Osteocyte (in vitro differentiated cells): ENCODE measurements around the gene MUC22. TPM values are rescaled to one million over a fixed set of nuclear protein-coding genes. Genes with fewer than 3 reads are reported as not detected.
A peak's percentile ranks its signal among the peaks of the same experiment; 100 is the strongest.

Experiments used
- DNase-seq: peaks from one replicate; pipeline ENCODE4 v3.0.0; 2021; ENCODE audit warnings: mixed read lengths; ENCODE audit not compliant: unreplicated experiment; ENCODE audit errors: extremely low spot score
- H3K27ac Mint-ChIP-seq: one replicate; pipeline ENCODE4 v1.8.0; 2021; ENCODE audit warnings: mild to moderate bottlenecking, mixed read lengths; ENCODE audit not compliant: unreplicated experiment
- H3K27me3 Mint-ChIP-seq: one replicate; pipeline ENCODE4 v1.8.0; 2021; ENCODE audit warnings: mixed read lengths; ENCODE audit not compliant: unreplicated experiment
- H3K36me3 Mint-ChIP-seq: one replicate; pipeline ENCODE4 v1.8.0; 2021; ENCODE audit warnings: mixed read lengths; ENCODE audit not compliant: unreplicated experiment
- H3K4me1 Mint-ChIP-seq: one replicate; pipeline ENCODE4 v1.8.0; 2021; ENCODE audit warnings: mixed read lengths; ENCODE audit not compliant: unreplicated experiment
- H3K4me3 Mint-ChIP-seq: one replicate; pipeline ENCODE4 v1.8.0; 2021; ENCODE audit warnings: mild to moderate bottlenecking, moderate library complexity, mixed read lengths; ENCODE audit not compliant: unreplicated experiment
- H3K9me3 Mint-ChIP-seq: one replicate; pipeline ENCODE4 v1.8.0; 2021; ENCODE audit warnings: mixed read lengths; ENCODE audit not compliant: unreplicated experiment
- total RNA-seq: library from RNA; stranded (reverse); gene quantifications from 2 replicates; pipeline ENCODE4 v1.2.1, GENCODE V29; 2021
- TF ChIP-seq, protein P1 (sequence below): fragments of 200-600 bp; sonication (generic); IDR thresholded peaks from 2 replicates; pipeline ENCODE4 v1.5.0; 2021; ENCODE audit warnings: antibody characterized with exemption, mild to moderate bottlenecking, moderate library complexity

Gene MUC22
- total RNA-seq, 1 donor from 2014 or later, result not detected

DNA sequence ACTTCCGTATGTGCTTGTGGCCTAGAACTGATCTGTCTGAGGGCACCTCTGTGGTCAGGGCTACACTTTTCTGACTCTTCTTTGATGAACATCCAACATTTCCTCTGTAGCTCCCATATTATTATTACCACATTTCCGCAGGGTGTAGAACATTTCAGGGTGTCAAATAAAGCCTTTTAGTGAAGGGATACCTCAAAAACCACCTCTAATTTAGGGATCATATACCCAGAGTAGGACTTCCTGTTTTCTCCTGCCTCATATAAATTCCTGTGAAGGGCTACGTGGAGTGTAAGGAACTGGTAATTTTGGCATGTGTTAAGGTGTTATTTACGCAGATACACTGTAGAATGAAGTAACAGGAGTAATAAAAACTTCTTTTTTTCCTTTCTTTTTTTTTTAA lies 5.5 kb upstream of the MUC22 start:
- Mint-ChIP-seq H3K27ac (no peak overlapping the region), H3K4me3 (no peak overlapping the region), H3K27me3 (peaks cover 17% of the 10 kb centered on the region), H3K9me3 (no peaks in the 10 kb centered on the region), H3K4me1 (peaks cover 11% of the 10 kb centered on the region), H3K36me3 (no peaks in the 10 kb centered on the region)
- TF ChIP-seq, protein P1, sequence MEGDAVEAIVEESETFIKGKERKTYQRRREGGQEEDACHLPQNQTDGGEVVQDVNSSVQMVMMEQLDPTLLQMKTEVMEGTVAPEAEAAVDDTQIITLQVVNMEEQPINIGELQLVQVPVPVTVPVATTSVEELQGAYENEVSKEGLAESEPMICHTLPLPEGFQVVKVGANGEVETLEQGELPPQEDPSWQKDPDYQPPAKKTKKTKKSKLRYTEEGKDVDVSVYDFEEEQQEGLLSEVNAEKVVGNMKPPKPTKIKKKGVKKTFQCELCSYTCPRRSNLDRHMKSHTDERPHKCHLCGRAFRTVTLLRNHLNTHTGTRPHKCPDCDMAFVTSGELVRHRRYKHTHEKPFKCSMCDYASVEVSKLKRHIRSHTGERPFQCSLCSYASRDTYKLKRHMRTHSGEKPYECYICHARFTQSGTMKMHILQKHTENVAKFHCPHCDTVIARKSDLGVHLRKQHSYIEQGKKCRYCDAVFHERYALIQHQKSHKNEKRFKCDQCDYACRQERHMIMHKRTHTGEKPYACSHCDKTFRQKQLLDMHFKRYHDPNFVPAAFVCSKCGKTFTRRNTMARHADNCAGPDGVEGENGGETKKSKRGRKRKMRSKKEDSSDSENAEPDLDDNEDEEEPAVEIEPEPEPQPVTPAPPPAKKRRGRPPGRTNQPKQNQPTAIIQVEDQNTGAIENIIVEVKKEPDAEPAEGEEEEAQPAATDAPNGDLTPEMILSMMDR, result no peak
- no peak for DNase-seq

DNA sequence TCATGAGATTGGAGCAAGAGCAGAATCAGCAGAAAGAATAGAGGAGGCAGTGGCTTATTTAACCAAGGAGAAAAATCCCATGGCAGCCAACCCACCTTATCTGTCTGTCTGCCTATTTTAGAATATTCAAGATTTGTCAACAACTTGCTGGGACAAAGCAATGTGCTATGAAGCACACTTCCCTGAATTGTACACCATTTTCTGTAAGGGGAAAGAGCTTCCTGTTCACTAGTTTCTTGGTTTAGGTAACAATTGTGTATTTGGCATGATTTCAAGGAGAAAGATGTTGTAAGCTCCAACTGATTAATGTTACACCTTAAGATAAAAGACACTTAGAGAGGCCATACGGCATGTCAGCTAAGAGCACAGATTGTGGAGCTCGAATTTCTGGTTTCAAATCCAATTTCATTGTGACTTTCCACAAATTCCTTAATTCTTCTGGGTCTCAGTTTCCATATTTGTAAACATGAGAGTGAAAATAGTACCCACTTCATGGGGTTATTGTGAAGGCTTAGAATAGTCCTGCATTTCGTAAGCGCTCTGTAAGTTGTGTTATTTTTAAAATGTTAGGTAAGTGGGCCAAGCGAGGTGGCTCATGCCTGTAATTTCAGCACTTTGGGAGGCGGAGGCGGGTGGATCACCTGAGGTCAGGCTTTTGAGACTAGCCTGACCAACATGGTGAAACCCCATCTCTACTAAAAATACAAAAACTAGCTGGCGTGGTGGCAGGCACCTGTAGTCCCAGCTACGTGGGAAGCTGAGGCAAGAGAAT lies 4.8 kb upstream of the MUC22 start:
- peaks cover 11% of the 10 kb centered on the region for H3K4me1 Mint-ChIP-seq
- TF ChIP-seq, protein P1, result no peak
- no peaks in the 10 kb centered on the region for H3K9me3 Mint-ChIP-seq
- no peak for DNase-seq
- H3K4me3 Mint-ChIP-seq, result no peak overlapping the region
- H3K27me3 Mint-ChIP-seq, result peaks cover 17% of the 10 kb centered on the region
- H3K27ac Mint-ChIP-seq, result no peak overlapping the region
- H3K36me3 Mint-ChIP-seq, result no peaks in the 10 kb centered on the region

DNA sequence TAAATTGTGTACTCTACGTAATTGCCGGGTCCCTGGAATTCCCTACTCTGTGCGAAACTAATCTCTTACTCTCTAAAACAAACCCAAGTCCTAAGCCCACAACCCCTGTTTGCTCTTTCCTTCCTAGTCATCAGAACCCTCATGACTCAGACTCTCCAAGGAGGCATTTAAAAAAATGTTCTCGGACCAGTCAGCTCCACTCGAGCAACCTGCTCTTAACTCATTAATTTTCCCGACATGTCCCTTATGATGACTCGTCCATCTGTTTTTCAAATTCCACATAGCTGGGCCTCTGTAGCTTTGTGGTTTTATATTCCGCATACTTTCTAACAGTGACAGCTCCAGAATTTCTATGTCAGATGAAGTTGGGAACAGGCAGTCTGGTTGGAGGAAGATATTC lies 2.6 kb upstream of the MUC22 start:
- Mint-ChIP-seq H3K9me3 (no peaks in the 10 kb centered on the region), H3K4me1 (peaks cover 14% of the 10 kb centered on the region), H3K4me3 (no peak overlapping the region), H3K27ac (peak overlapping the region; percentile 8), H3K36me3 (no peaks in the 10 kb centered on the region), H3K27me3 (peaks cover 14% of the 10 kb centered on the region)
- TF ChIP-seq, protein P1, result no peak
- DNase-seq, result no peak

DNA sequence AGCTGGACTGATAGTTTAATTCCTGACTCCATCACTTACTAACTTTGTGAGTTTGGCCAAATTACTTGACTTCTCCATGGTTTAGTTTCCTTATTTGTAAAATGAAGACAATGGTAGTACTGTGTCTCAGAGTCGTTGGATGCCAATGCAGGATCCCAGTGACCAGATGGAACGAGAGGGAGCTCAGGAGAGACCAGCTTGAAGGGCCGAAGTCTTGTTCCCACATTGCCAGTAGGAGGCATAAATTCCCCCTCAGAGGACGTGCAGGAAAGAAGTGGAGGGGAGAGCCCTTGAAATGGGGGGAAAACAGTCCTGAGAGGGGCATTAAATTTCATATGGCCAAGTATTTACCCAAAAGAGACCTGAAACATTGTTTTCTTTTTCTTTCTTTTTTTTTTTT lies 2.1 kb upstream of the MUC22 start:
- Mint-ChIP-seq H3K27me3 (peaks cover 12% of the 10 kb centered on the region), H3K4me1 (peaks cover 14% of the 10 kb centered on the region), H3K4me3 (no peak overlapping the region), H3K9me3 (no peaks in the 10 kb centered on the region), H3K27ac (no peak overlapping the region), H3K36me3 (no peaks in the 10 kb centered on the region)
- TF ChIP-seq, protein P1, result no peak
- DNase-seq, result no peak

DNA sequence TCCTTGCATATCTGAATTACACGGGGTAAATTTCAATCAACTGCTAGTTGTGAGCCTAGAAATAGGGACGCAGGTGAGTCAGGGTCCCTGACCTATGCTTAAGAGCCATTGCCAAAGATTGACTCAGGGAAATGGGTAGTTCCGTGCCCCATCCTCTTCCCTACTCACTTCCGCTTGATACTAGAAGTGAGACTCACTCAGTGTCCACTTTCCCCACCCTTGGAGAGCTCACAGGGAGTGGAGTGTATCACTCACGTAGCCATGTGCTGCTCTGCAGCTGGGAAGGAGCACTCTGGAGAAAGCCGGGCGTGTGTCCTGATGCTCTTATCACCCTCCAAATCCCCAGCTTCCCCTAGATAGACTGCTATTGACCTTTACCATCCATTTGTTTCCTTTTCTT lies 543 bp upstream of the MUC22 start:
- no peaks in the 10 kb centered on the region for H3K36me3 Mint-ChIP-seq
- TF ChIP-seq, protein P1, result no peak
- no peak overlapping the region for H3K27ac Mint-ChIP-seq
- peaks cover 14% of the 10 kb centered on the region for H3K4me1 Mint-ChIP-seq
- H3K9me3 Mint-ChIP-seq, result peaks cover 5% of the 10 kb centered on the region
- no peak for DNase-seq
- H3K27me3 Mint-ChIP-seq, result peaks cover 13% of the 10 kb centered on the region
- no peak overlapping the region for H3K4me3 Mint-ChIP-seq
